ENCODE measurements around the gene ACTG1. TPM values are rescaled to one million over a fixed set of nuclear protein-coding genes. Genes with fewer than 3 reads are reported as not detected.

Gene ACTG1
- total RNA-seq, 4 donors from 2014 or later = 1,168 to 4,304 (median 2,945) TPM

GRCh38 chr17:81482673-81483072 is 29.9 kb downstream of the ACTG1 start:
- Histone ChIP-seq H3K4me3 (replicated peaks in 1 of 3) (no peak overlapping the region), H3K9me3 (no peaks in the 10 kb centered on the region), H3K36me3 (no peaks in the 10 kb centered on the region), H3K27me3 (no peaks in the 10 kb centered on the region), H3K27ac (peak overlapping the region in 2 of 3 donors; percentile 45 to 57), H3K4me1 (peaks cover 27 to 50% of the 10 kb centered on the region in 2 donors)
- WGBS, 2 donors = 30 to 38% methylated on average over 6 to 10 of the region's 11 CpGs
- TF ChIP-seq CTCF (IDR thresholded peaks at IDR 0.05) (no peak), POLR2A (IDR thresholded peaks at IDR 0.05) (no peak)
- peak; percentile 55 to 83 for DNase-seq
- intact Hi-C loops (cut with DNase I) = loop anchor here (2.0 to 5.0 kb wide), 2 partner anchors 85 to 230 kb away; partner anchors contain the start of gene BAHCC1

- intact Hi-C loops (cut with DNase I) = loop anchor here (2.0 to 5.0 kb wide), 2 partner anchors 85 to 229 kb away; partner anchors contain the start of gene BAHCC1
- no peak for TF ChIP-seq POLR2A (IDR thresholded peaks at IDR 0.05)
- TF ChIP-seq CTCF (IDR thresholded peaks at IDR 0.05) = peak in 1 of 6 experiments; percentile 3
- no peaks in the 10 kb centered on the region for H3K9me3 ChIP-seq
- peak overlapping the region in 1 of 3 donors; percentile 41 for H3K4me3 ChIP-seq (replicated peaks in 1 of 3)
- peaks cover 23 to 45% of the 10 kb centered on the region in 2 donors for H3K4me1 ChIP-seq
- 72 to 75% methylated on average over 13 of the region's 18 CpGs for WGBS, 2 donors
- DNase-seq = no peak
- H3K27ac ChIP-seq = peak overlapping the region in 2 of 3 donors; percentile 27 to 57
- H3K27me3 ChIP-seq = no peaks in the 10 kb centered on the region
- no peaks in the 10 kb centered on the region for H3K36me3 ChIP-seq
These were observed 30.6 kb downstream of the ACTG1 start for GRCh38 chr17:81481815-81482505.

- intact Hi-C loops (cut with DNase I) = loop anchor here (5.0 kb wide), 1 partner anchor 84 kb away; the partner anchor contains the start of gene BAHCC1
- WGBS, 2 donors = 7 to 40% methylated on average over 5 to 49 of the region's 94 CpGs
- H3K27ac ChIP-seq = peak overlapping the region in 2 of 3 donors; percentile 27 to 57
- H3K4me3 ChIP-seq (replicated peaks in 1 of 3) = peak overlapping the region in 1 of 3 donors; percentile 41
- H3K27me3 ChIP-seq = no peaks in the 10 kb centered on the region
- no peak for TF ChIP-seq CTCF (IDR thresholded peaks at IDR 0.05)
- TF ChIP-seq POLR2A (IDR thresholded peaks at IDR 0.05) = peak in 1 of 2 donors; percentile 33
- peak; percentile 72 to 76 for DNase-seq
- H3K4me1 ChIP-seq = peaks cover 23 to 45% of the 10 kb centered on the region in 2 donors
- no peaks in the 10 kb centered on the region for H3K9me3 ChIP-seq
- H3K36me3 ChIP-seq = no peaks in the 10 kb centered on the region
These were observed 31.4 kb downstream of the ACTG1 start for GRCh38 chr17:81481073-81481799.

DNA sequence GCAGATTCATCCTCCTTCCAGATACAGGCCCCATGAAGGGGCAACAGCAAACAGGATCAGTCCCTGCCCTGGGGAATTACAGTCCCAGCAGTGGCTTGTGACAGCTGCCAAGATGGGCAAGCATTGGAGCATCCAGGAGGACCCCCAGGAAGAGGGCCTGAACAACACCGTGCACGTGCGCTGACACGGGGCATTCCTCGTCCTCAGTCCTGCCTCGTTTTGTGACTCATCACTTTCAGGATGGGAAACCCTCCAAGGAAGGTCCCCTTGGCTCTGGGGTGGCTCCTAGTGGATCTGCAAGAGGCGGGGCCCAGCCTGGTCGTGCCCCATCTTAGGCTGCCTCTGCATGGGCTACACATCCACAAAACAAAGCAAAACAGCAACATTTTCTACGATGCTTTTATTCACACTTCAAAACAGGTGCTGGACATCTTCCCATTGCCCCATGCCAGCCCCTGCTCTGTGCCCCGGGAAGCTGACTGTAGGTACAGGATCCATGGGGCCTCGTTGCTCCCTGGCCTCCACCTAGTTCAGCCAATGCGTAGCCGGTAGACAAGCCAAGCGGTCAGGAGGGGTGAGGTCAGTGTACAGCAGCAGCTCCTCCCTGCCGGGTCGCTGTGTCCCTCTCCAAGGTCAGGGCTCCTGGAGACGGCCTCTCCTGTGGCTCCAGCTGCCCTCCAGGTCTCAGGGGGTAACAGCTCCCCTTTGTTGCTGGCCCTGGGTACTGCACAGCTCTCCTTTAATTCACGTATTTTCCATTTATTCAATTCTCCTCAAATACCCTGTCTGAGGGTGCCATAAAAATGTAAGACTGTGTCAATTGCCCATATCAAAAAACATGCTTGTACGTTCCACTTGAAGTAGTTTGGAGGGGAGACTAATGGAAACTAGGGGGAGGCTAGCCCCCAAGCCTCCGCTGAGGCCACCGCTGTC is 32.2 kb downstream of the ACTG1 start:
- intact Hi-C loops (cut with DNase I) = loop anchor here (5.0 kb wide), 1 partner anchor 83 kb away; the partner anchor contains the start of gene BAHCC1
- peak overlapping the region in 1 of 3 donors; percentile 41 for H3K4me3 ChIP-seq (replicated peaks in 1 of 3)
- H3K36me3 ChIP-seq = no peaks in the 10 kb centered on the region
- H3K9me3 ChIP-seq = no peaks in the 10 kb centered on the region
- no peak overlapping the region for H3K27ac ChIP-seq
- TF ChIP-seq POLR2A (IDR thresholded peaks at IDR 0.05) = no peak
- no peak for TF ChIP-seq CTCF (IDR thresholded peaks at IDR 0.05)
- H3K27me3 ChIP-seq = no peaks in the 10 kb centered on the region
- DNase-seq = peak; percentile 26 to 41
- H3K4me1 ChIP-seq = peaks cover 23 to 45% of the 10 kb centered on the region in 2 donors
- WGBS, 2 donors = 73 to 78% methylated on average over 14 to 19 of the region's 21 CpGs

Data from thyroid gland (tissue), 4 donors.